BE2C (cell line): Measurements from ENCODE around the gene PARVA.
"Not testable (repeated sequence)": the region's sequence is repeated elsewhere in the genome, so short reads cannot be mapped to it uniquely, and the experiment has no call there.

Experiments used
- DNase-seq: peaks from one replicate; pipeline ENCODE4 v3.0.0-alpha.2; 2020
- H3K27me3 ChIP-seq: fragments of 250-450 bp; sonication (Bioruptor Pico); 2 replicates; pipeline ENCODE4 v1.5.1; 2020; ENCODE audit warnings: mild to moderate bottlenecking
- H3K36me3 ChIP-seq: fragments of 250-450 bp; sonication (Bioruptor Pico); 2 replicates; pipeline ENCODE4 v1.5.1; 2020; ENCODE audit warnings: mild to moderate bottlenecking
- H3K4me1 ChIP-seq: fragments of 250-450 bp; sonication (Bioruptor Pico); 2 replicates; pipeline ENCODE4 v1.5.1; 2020
- H3K4me3 ChIP-seq: 2 replicates; pipeline ENCODE4 v1.5.1; 2011; ENCODE audit warnings: low read depth, low read length
- H3K9me3 ChIP-seq: fragments of 250-450 bp; sonication (Bioruptor Pico); 2 replicates; pipeline ENCODE4 v1.5.1; 2020
- CTCF ChIP-seq: IDR thresholded peaks from 2 replicates; pipeline ENCODE4 v1.5.1; 2012; ENCODE audit warnings: mild to moderate bottlenecking, low read depth, low read length

Gene PARVA

GRCh38 chr11:12359761-12360160 is 17.6 kb upstream of the PARVA start:
- TF ChIP-seq CTCF = no peak
- no peaks in the 10 kb centered on the region for H3K9me3 ChIP-seq
- no peak for DNase-seq
- H3K4me3 ChIP-seq = no peak overlapping the region
- H3K36me3 ChIP-seq = no peaks in the 10 kb centered on the region; the same call in 1 of the 2 replicates
- no peaks in the 10 kb centered on the region for H3K4me1 ChIP-seq
- H3K27me3 ChIP-seq = no peaks in the 10 kb centered on the region

- Histone ChIP-seq H3K36me3 (no peaks in the 10 kb centered on the region; the same call in 1 of the 2 replicates), H3K4me3 (no peak overlapping the region), H3K4me1 (no peaks in the 10 kb centered on the region), H3K27me3 (no peaks in the 10 kb centered on the region), H3K9me3 (no peaks in the 10 kb centered on the region)
- TF ChIP-seq CTCF = no peak
- no peak for DNase-seq
Measured at GRCh38 chr11:12361682-12362081, 15.7 kb upstream of the PARVA start.

GRCh38 chr11:12362857-12363256 is 14.5 kb upstream of the PARVA start:
- Histone ChIP-seq H3K9me3 (no peaks in the 10 kb centered on the region), H3K27me3 (no peaks in the 10 kb centered on the region), H3K4me1 (no peaks in the 10 kb centered on the region), H3K36me3 (no peaks in the 10 kb centered on the region), H3K4me3 (no peak overlapping the region)
- no peak for TF ChIP-seq CTCF
- DNase-seq = no peak

GRCh38 chr11:12363373-12363772 is 14.0 kb upstream of the PARVA start:
- Histone ChIP-seq H3K9me3 (no peaks in the 10 kb centered on the region), H3K36me3 (no peaks in the 10 kb centered on the region), H3K4me3 (no peak overlapping the region), H3K4me1 (no peaks in the 10 kb centered on the region), H3K27me3 (no peaks in the 10 kb centered on the region)
- no peak for DNase-seq
- TF ChIP-seq CTCF = no peak

- not testable (repeated sequence) for H3K9me3 ChIP-seq, H3K4me3 ChIP-seq, H3K27me3 ChIP-seq, DNase-seq, H3K36me3 ChIP-seq, H3K4me1 ChIP-seq
Measured at GRCh38 chr11:12365965-12366575, 11.3 kb upstream of the PARVA start.

GRCh38 chr11:12367057-12367456 is 10.3 kb upstream of the PARVA start:
- H3K36me3 ChIP-seq, H3K27me3 ChIP-seq, H3K4me3 ChIP-seq, DNase-seq, H3K4me1 ChIP-seq, H3K9me3 ChIP-seq: not testable (repeated sequence)

GRCh38 chr11:12372111-12372510 is 5.3 kb upstream of the PARVA start:
- no peak for DNase-seq
- TF ChIP-seq CTCF = no peak

More at GRCh38 chr11:12372111-12372510, 5.3 kb upstream of the PARVA start:
- no peaks in the 10 kb centered on the region for H3K36me3 ChIP-seq
- H3K4me3 ChIP-seq = no peak overlapping the region
- H3K27me3 ChIP-seq = no peaks in the 10 kb centered on the region
- H3K9me3 ChIP-seq = no peaks in the 10 kb centered on the region
- H3K4me1 ChIP-seq = no peaks in the 10 kb centered on the region
